Panc1 (cell line): Measurements from ENCODE around the gene LPP. TPM values are rescaled to one million over a fixed set of nuclear protein-coding genes. Genes with fewer than 3 reads are reported as not detected.

Source experiments
- ATAC-seq: fragments of 200-7000 bp; cut with Tn5 transposase; 2 replicates; pipeline ENCODE4 v1.9.1; 2020; ENCODE audit warnings: mild to moderate bottlenecking, moderate library complexity
- BruUV-seq: library from RNA; stranded (reverse); fragments of 400-500 nt; replicated peaks from 2 replicates; lab custom pipeline; 2021; lab: Mats Ljungman, UMichigan
- CTCF ChIA-PET: fragments of 300-600 bp; sonication (Branson Sonifier 250); formaldehyde crosslinking; loops from one replicate; lab custom pipeline; 2022; ENCODE audit warnings: antibody characterized with exemption; lab: Charles Lee
- POLR2A ChIA-PET: fragments of 300-600 bp; sonication (Branson Sonifier 250); formaldehyde crosslinking; loops from one replicate; lab custom pipeline; 2022; ENCODE audit warnings: antibody characterized with exemption; lab: Charles Lee
- DNase-seq: peaks from one replicate; pipeline ENCODE4 v3.0.0-alpha.2; 2010; ENCODE audit warnings: low read depth, low spot score
- H3K27ac ChIP-seq: 2 replicates; pipeline ENCODE4 v1.5.1; 2011; ENCODE audit warnings: mild to moderate bottlenecking, low read length, inconsistent platforms
- H3K27me3 ChIP-seq: fragments of 200-500 bp; sonication (Bioruptor generic); 2 replicates; pipeline ENCODE4 v1.6.0; 2014; ENCODE audit warnings: low read length, inconsistent platforms; ENCODE audit not compliant: control insufficient read depth, insufficient read depth
- H3K36me3 ChIP-seq: fragments of 200-500 bp; sonication (Bioruptor generic); 2 replicates; pipeline ENCODE4 v1.5.1; 2014; ENCODE audit warnings: inconsistent platforms, mild to moderate bottlenecking, low read length, moderate library complexity; ENCODE audit not compliant: control insufficient read depth, insufficient read depth
- H3K4me1 ChIP-seq: 2 replicates; pipeline ENCODE4 v1.5.1; 2011; ENCODE audit warnings: inconsistent platforms, mild to moderate bottlenecking, low read length, moderate library complexity; ENCODE audit not compliant: control insufficient read depth, insufficient read depth
- H3K4me3 ChIP-seq, 2 experiments: 2 replicates each; pipeline ENCODE4 v1.5.1; 2011 to 2012; ENCODE audit warnings: low read depth in 2 of 2, low read length in 2 of 2, mild to moderate bottlenecking in 2 of 2, inconsistent platforms in 1 of 2, moderate library complexity in 1 of 2
- H3K9me3 ChIP-seq: fragments of 200-500 bp; sonication (Bioruptor generic); 2 replicates; pipeline ENCODE4 v1.5.1; 2014; ENCODE audit warnings: low read depth, mild to moderate bottlenecking, inconsistent platforms, low read length, moderate library complexity; ENCODE audit not compliant: control insufficient read depth, insufficient read depth
- POLR2AphosphoS5 ChIP-seq: IDR thresholded peaks from 2 replicates; pipeline ENCODE4 v1.6.1; 2012; ENCODE audit warnings: mild to moderate bottlenecking, low read depth, low read length, moderate library complexity
- SIN3A ChIP-seq: IDR thresholded peaks from 2 replicates; pipeline ENCODE4 v1.6.1; 2012; ENCODE audit warnings: low read depth, mild to moderate bottlenecking, low read length, moderate library complexity, borderline replicate concordance; ENCODE audit not compliant: insufficient read depth
- TCF7L2 ChIP-seq: IDR thresholded peaks from 2 replicates; pipeline ENCODE4 v1.6.1; 2011; ENCODE audit warnings: mild to moderate bottlenecking, low read depth, low read length, inconsistent platforms
- in situ Hi-C: cut with HindIII; loops from 2 replicates; pipeline ENCODE4 v1.10.0; 2016; ENCODE audit warnings: low sequenced_read_pairs, low pct_unique_long_range_greater_than_20kb
- intact Hi-C: fragments of 100-400 bp; cut with micrococcal nuclease; formaldehyde crosslinking; loops from one replicate; pipeline ENCODE4 v1.10.0; 2022; ENCODE audit not compliant: unreplicated experiment
- total RNA-seq: library from RNA; stranded (reverse); gene quantifications from one replicate; pipeline ENCODE4 v1.2.1, GENCODE V29; 2021; ENCODE audit not compliant: unreplicated experiment
- TF ChIP-seq, protein P1 (sequence below): fragments of 450-650 bp; IDR thresholded peaks from 2 replicates; pipeline ENCODE4 v1.5.1; 2017; ENCODE audit warnings: mild to moderate bottlenecking
- TF ChIP-seq, protein P2 (sequence below), 2 experiments: IDR thresholded peaks; 2 replicates each; pipeline ENCODE4 v1.6.1; 2011 to 2012; ENCODE audit warnings: low read depth in 2 of 2, control low read depth in 1 of 2, low read length in 1 of 2, mild to moderate bottlenecking in 1 of 2, moderate library complexity in 1 of 2; ENCODE audit not compliant: insufficient read depth in 1 of 2

Gene LPP
- total RNA-seq, 1 experiment from 2014 or later = 90.0 TPM

DNA sequence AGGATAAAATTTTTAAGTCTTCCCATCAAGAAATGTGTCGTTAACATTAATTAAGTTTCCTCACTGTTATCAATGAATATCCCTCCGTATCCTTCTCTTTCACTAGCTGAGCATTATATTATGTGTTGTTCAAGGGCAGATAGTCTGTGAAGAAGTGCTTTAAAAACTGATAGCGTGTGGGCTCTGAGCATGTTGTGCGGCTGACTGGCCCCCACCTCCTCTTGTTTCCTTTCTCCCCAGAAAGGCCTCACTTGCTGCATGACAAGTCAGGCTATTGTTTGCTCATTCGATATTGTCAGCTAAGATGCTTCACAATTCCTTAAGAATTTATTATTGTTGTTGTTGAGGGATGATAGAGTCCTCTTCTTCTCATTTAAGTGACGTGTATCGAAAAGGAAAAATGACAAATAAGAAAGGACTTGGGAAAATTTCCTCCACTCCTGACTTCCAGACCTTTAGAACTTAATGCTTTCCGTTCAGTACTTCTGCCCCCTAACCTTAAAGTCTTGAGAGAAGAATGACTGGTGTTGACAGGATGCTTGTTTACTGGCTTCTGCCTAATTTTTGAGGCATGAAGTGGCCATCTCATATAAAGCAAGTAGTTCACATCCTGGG lies 298.3 kb downstream of the LPP start:
- no peaks in the 10 kb centered on the region for H3K36me3 ChIP-seq
- no TSS peak for BruUV-seq
- intact Hi-C loops (no loop called here), in situ Hi-C loops (no loop called here)
- H3K9me3 ChIP-seq = no peaks in the 10 kb centered on the region
- no peaks in the 10 kb centered on the region for H3K4me1 ChIP-seq
- ChIA-PET CTCF (no interaction called here), POLR2A (no interaction called here)
- H3K27me3 ChIP-seq = no peaks in the 10 kb centered on the region
- TF ChIP-seq SIN3A = no peak
- TF ChIP-seq POLR2AphosphoS5 = no peak
- no peak for TF ChIP-seq TCF7L2
- TF ChIP-seq, protein P1, sequence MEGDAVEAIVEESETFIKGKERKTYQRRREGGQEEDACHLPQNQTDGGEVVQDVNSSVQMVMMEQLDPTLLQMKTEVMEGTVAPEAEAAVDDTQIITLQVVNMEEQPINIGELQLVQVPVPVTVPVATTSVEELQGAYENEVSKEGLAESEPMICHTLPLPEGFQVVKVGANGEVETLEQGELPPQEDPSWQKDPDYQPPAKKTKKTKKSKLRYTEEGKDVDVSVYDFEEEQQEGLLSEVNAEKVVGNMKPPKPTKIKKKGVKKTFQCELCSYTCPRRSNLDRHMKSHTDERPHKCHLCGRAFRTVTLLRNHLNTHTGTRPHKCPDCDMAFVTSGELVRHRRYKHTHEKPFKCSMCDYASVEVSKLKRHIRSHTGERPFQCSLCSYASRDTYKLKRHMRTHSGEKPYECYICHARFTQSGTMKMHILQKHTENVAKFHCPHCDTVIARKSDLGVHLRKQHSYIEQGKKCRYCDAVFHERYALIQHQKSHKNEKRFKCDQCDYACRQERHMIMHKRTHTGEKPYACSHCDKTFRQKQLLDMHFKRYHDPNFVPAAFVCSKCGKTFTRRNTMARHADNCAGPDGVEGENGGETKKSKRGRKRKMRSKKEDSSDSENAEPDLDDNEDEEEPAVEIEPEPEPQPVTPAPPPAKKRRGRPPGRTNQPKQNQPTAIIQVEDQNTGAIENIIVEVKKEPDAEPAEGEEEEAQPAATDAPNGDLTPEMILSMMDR = no peak
- TF ChIP-seq, protein P2, sequence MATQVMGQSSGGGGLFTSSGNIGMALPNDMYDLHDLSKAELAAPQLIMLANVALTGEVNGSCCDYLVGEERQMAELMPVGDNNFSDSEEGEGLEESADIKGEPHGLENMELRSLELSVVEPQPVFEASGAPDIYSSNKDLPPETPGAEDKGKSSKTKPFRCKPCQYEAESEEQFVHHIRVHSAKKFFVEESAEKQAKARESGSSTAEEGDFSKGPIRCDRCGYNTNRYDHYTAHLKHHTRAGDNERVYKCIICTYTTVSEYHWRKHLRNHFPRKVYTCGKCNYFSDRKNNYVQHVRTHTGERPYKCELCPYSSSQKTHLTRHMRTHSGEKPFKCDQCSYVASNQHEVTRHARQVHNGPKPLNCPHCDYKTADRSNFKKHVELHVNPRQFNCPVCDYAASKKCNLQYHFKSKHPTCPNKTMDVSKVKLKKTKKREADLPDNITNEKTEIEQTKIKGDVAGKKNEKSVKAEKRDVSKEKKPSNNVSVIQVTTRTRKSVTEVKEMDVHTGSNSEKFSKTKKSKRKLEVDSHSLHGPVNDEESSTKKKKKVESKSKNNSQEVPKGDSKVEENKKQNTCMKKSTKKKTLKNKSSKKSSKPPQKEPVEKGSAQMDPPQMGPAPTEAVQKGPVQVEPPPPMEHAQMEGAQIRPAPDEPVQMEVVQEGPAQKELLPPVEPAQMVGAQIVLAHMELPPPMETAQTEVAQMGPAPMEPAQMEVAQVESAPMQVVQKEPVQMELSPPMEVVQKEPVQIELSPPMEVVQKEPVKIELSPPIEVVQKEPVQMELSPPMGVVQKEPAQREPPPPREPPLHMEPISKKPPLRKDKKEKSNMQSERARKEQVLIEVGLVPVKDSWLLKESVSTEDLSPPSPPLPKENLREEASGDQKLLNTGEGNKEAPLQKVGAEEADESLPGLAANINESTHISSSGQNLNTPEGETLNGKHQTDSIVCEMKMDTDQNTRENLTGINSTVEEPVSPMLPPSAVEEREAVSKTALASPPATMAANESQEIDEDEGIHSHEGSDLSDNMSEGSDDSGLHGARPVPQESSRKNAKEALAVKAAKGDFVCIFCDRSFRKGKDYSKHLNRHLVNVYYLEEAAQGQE (IDR thresholded peaks at IDR 0.05; ENCODE audit: insufficient read depth in 1 of 2, low read depth in 2 of 2, low read length in 1 of 2) = no peak
- H3K4me3 ChIP-seq = no peak overlapping the region
- no peak for DNase-seq
- ATAC-seq = no peak
- H3K27ac ChIP-seq = no peak overlapping the region

DNA sequence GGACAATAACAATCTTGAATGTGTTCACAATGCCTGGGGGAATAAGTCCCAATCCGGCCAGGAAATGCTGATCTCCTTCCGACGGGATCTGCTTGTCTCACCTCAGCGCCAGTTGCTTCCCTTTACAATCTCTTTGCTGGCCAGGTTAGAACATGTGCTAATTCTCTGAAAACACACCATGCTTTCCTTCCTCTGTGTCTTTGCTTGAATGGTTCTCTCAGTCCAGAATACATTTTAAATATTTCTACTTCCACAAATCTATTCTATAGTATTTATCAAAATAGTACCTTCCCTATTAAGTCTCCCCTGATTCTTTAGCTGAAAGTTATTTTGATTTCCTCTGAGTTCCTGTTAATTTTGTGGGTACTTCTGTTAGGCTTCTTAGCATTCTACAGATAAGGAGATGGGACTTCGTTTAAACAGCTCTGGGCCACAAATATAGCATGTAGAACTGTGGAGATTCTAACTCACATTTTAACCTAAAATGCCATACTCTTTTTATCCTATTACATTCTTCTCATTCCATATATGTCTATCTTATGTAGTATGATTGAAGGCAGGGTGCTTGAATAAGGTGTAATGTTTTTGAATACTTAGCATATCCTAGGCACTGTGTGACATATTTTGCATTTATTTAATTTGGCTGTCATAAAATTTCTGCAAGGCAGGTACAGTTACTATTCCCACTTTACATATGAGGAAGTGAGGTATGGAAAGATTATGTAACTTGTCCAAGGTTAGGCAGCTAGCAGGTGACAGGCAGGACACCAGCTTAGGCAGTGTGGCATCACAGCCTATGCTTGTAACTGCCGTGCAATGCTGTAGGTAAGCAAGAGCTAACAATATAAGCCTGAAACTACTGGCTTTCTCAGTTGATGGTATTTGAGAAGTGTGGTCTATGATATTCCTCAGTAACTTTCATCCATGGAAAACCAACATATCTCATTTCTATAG lies 299.8 kb downstream of the LPP start:
- Histone ChIP-seq H3K36me3 (no peaks in the 10 kb centered on the region), H3K27me3 (no peaks in the 10 kb centered on the region), H3K4me3 (no peak overlapping the region), H3K27ac (no peak overlapping the region), H3K9me3 (no peaks in the 10 kb centered on the region), H3K4me1 (no peaks in the 10 kb centered on the region)
- CTCF ChIA-PET = no interaction called here
- intact Hi-C loops (no loop called here), in situ Hi-C loops (no loop called here)
- no TSS peak for BruUV-seq
- ATAC-seq (no peak), DNase-seq (no peak)
- TF ChIP-seq TCF7L2 (no peak), SIN3A (no peak), POLR2AphosphoS5 (no peak)
- TF ChIP-seq, protein P1 = no peak
- TF ChIP-seq, protein P2 (IDR thresholded peaks at IDR 0.05; ENCODE audit: insufficient read depth in 1 of 2, low read depth in 2 of 2, low read length in 1 of 2) = no peak
- POLR2A ChIA-PET = no interaction called here
